A549 (cell line): ENCODE measurements around the gene C2CD3. TPM values are rescaled to one million over a fixed set of nuclear protein-coding genes. Genes with fewer than 3 reads are reported as not detected.

Experiments used
- ATAC-seq, 2 experiments: fragments of 200-7000 bp in 1 of 2; fragments of >200 bp in 1 of 2; cut with Nextera tagmentation in 1 of 2; cut with Tn5 transposase in 1 of 2; 3 replicates each; pipeline versions ENCODE4 v1.8.0 to v1.9.1; 2018 to 2020; ENCODE audit warnings: mild to moderate bottlenecking in 1 of 2, moderate library complexity in 1 of 2
- CTCF ChIA-PET: fragments of 300-600 bp; sonication (Branson Sonifier 250); formaldehyde crosslinking; extraction: SDS; loops from one replicate; lab custom pipeline; 2021; ENCODE audit warnings: antibody characterized with exemption, inconsistent platforms; lab: Yijun Ruan, JAX
- POLR2A ChIA-PET: fragments of 350-600 bp; formaldehyde crosslinking; extraction: SDS; loops from one replicate; lab custom pipeline; 2021; ENCODE audit warnings: antibody characterized with exemption, inconsistent platforms; lab: Yijun Ruan, JAX
- DNase-seq, 2 experiments: peaks; one replicate each; pipeline versions ENCODE4 v3.0.0 to v3.0.0-alpha.2; 2011 to 2016; ENCODE audit warnings: low read depth in 1 of 2, low spot score in 1 of 2
- FAIRE-seq: peaks from 2 replicates; lab custom pipeline; 2011; peaks lifted over from hg19 to GRCh38; lab: Jason Lieb, UNC
- H3K27ac ChIP-seq, 2 experiments: fragments of >200 bp; sonication (Bioruptor Twin); formaldehyde crosslinking; 3 replicates each; pipeline ENCODE4 v1.5.1; 2016 to 2017
- H3K4me1 ChIP-seq: fragments of >200 bp; sonication (Bioruptor Twin); formaldehyde crosslinking; 3 replicates; pipeline ENCODE4 v1.6.1; 2016
- H3K4me2 ChIP-seq: fragments of >200 bp; sonication (Bioruptor Twin); formaldehyde crosslinking; 3 replicates; pipeline ENCODE4 v1.6.1; 2016
- H3K4me3 ChIP-seq: fragments of >200 bp; sonication (Bioruptor Twin); formaldehyde crosslinking; 3 replicates; pipeline ENCODE4 v1.5.1; 2016
- H3K9me3 ChIP-seq: fragments of >200 bp; sonication (Bioruptor Twin); formaldehyde crosslinking; 3 replicates; pipeline ENCODE4 v1.6.1; 2016
- BHLHE40 ChIP-seq: IDR thresholded peaks from 2 replicates; pipeline ENCODE4 v1.6.1; 2012; ENCODE audit warnings: low read depth, low read length, inconsistent platforms
- CEBPB ChIP-seq, 2 experiments: fragments of >200 bp in 1 of 2; sonication (Bioruptor Twin) in 1 of 2; formaldehyde crosslinking in 1 of 2; IDR thresholded peaks; 2 replicates each; pipeline ENCODE4 v1.6.1; 2012 to 2016
- E2F6 ChIP-seq: IDR thresholded peaks from 2 replicates; pipeline ENCODE4 v1.6.1; 2012; ENCODE audit warnings: low read depth, borderline replicate concordance
- EHMT2 ChIP-seq: fragments of 200-600 bp; sonication (generic); IDR thresholded peaks from 2 replicates; pipeline ENCODE4 v1.6.1; 2016; ENCODE audit warnings: antibody characterized with exemption, low read depth, mild to moderate bottlenecking, moderate library complexity
- ESRRA ChIP-seq: fragments of 150-350 bp; IDR thresholded peaks from 2 replicates; pipeline ENCODE4 v1.6.1; 2014; ENCODE audit warnings: mild to moderate bottlenecking, low read length, borderline replicate concordance
- FOSB ChIP-seq: fragments of 250-450 bp; sonication (Bioruptor Pico); IDR thresholded peaks from 2 replicates; pipeline ENCODE4 v1.5.0; 2020; ENCODE audit warnings: mild to moderate bottlenecking, moderate library complexity
- FOSL2 ChIP-seq, 2 experiments: fragments of 450-650 bp in 1 of 2; fragments of >200 bp in 1 of 2; sonication (Bioruptor Twin) in 1 of 2; formaldehyde crosslinking; IDR thresholded peaks; 2 replicates each; pipeline versions ENCODE4 v1.5.0 to v1.6.1; 2016 to 2020; ENCODE audit warnings: mild to moderate bottlenecking in 1 of 2, moderate library complexity in 1 of 2
- GATA3 ChIP-seq: IDR thresholded peaks from 2 replicates; pipeline ENCODE4 v1.6.1; 2012; ENCODE audit warnings: borderline replicate concordance
- HDAC2 ChIP-seq: fragments of 200-600 bp; sonication (generic); IDR thresholded peaks from 2 replicates; pipeline ENCODE4 v1.6.1; 2016
- HOXA7 ChIP-seq: fragments of 250-450 bp; sonication (Bioruptor Pico); IDR thresholded peaks from 2 replicates; pipeline ENCODE4 v1.5.0; 2020; ENCODE audit warnings: mild to moderate bottlenecking, moderate library complexity
- HOXB5 ChIP-seq: fragments of 250-450 bp; sonication (Bioruptor Pico); IDR thresholded peaks from 2 replicates; pipeline ENCODE4 v1.5.0; 2020; ENCODE audit warnings: mild to moderate bottlenecking, moderate library complexity
- JUN ChIP-seq, 2 experiments: fragments of >200 bp; sonication (Bioruptor Twin); formaldehyde crosslinking; IDR thresholded peaks; 2 replicates in 1 of 2; 3 replicates in 1 of 2; pipeline ENCODE4 v1.6.1; 2016 to 2017
- JUNB ChIP-seq: fragments of >200 bp; sonication (Bioruptor Twin); formaldehyde crosslinking; IDR thresholded peaks from 2 replicates; pipeline ENCODE4 v1.6.1; 2016
- MYC ChIP-seq: IDR thresholded peaks from 2 replicates; pipeline ENCODE4 v1.6.1; 2012; ENCODE audit warnings: mild to moderate bottlenecking, inconsistent platforms, low read length, improper control_type of control experiment, borderline replicate concordance
- NR3C1 ChIP-seq: fragments of >200 bp; sonication (Bioruptor Twin); formaldehyde crosslinking; IDR thresholded peaks from 3 replicates; pipeline ENCODE4 v1.6.1; 2017
- RARB ChIP-seq: fragments of 250-450 bp; sonication (Bioruptor Pico); IDR thresholded peaks from 2 replicates; pipeline ENCODE4 v1.8.0; 2021; ENCODE audit warnings: mild to moderate bottlenecking, moderate library complexity
- SMC3 ChIP-seq: fragments of >200 bp; sonication (Bioruptor Twin); formaldehyde crosslinking; IDR thresholded peaks from 3 replicates; pipeline ENCODE4 v1.6.1; 2018; ENCODE audit warnings: inconsistent platforms
- SREBF2 ChIP-seq: fragments of 450-650 bp; IDR thresholded peaks from 2 replicates; pipeline ENCODE4 v1.6.1; 2014; ENCODE audit warnings: mild to moderate bottlenecking, moderate library complexity
- TFCP2L1 ChIP-seq: fragments of 250-450 bp; sonication (Bioruptor Pico); IDR thresholded peaks from 2 replicates; pipeline ENCODE4 v1.5.0; 2021; ENCODE audit warnings: mild to moderate bottlenecking
- TP53 ChIP-seq: fragments of 250-450 bp; sonication (Bioruptor Pico); IDR thresholded peaks from 2 replicates; pipeline ENCODE4 v1.5.0; 2021; ENCODE audit warnings: mild to moderate bottlenecking, moderate library complexity
- USF2 ChIP-seq: fragments of 450-650 bp; IDR thresholded peaks from 2 replicates; pipeline ENCODE4 v1.6.1; 2014; ENCODE audit warnings: antibody characterized with exemption
- ZC3H11A ChIP-seq: fragments of 450-650 bp; IDR thresholded peaks from 2 replicates; pipeline ENCODE4 v1.6.1; 2014; ENCODE audit warnings: antibody characterized with exemption, mild to moderate bottlenecking
- ZNF302 ChIP-seq: fragments of 250-450 bp; sonication (Bioruptor Pico); IDR thresholded peaks from 2 replicates; pipeline ENCODE4 v1.9.0; 2021; ENCODE audit warnings: inconsistent platforms, mild to moderate bottlenecking, moderate library complexity
- WGBS: methylation state at CpG from one replicate; pipeline ENCODE4 v1.1.6; 2017; ENCODE audit errors: missing lambda C conversion rate; 5-methylcytosine and 5-hydroxymethylcytosine counted together
- polyA plus RNA-seq, 4 experiments: library from polyadenylated mRNA; depleted of rRNA in 3 of 4; stranded (reverse); fragments of >200 nt; fragmentation: RNase III in 1 of 4; extraction: RNeasy Plus Mini Kit Qiagen cat#74134 plus additional on column Dnase treatment in 1 of 4; gene quantifications; 2 replicates in 3 of 4; 3 replicates in 1 of 4; pipeline ENCODE4 v1.2.3, GENCODE V29; 2011 to 2017
- TF ChIP-seq, protein P1 (sequence below): fragments of 250-450 bp; sonication (Bioruptor Pico); IDR thresholded peaks from 2 replicates; pipeline ENCODE4 v1.5.0; 2021; ENCODE audit warnings: mild to moderate bottlenecking, moderate library complexity, borderline replicate concordance
- TF ChIP-seq, protein P2 (sequence below): fragments of >200 bp; sonication (Bioruptor Twin); formaldehyde crosslinking; IDR thresholded peaks from 2 replicates; pipeline ENCODE4 v1.6.1; 2016

Gene C2CD3
- polyA plus RNA-seq, 2 of the 4 experiments (the other 2 are of a cell fraction) = 15.2 to 19.8 TPM

DNA sequence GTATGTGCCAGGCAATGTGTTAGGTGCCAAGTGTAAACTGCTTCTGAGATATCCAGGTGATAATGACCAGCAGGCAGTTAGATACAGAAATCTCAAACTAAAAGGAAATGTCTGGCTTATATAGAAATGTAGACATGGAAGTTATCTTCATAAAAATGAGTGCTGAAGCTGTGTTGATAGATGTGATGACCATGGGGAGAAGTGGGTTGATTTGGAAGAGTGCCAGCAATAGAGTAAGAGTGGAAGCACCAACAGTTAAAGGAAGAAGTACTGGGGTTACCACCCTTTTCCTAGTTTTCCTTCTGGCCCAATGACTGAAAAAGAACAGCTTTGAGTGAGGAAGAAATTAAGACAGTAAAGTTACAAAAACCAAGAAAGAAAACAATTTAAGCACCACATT lies 68.5 kb downstream of the C2CD3 start:
- no peaks in the 10 kb centered on the region for H3K4me1 ChIP-seq
- FAIRE-seq (no peak), DNase-seq (no peak), ATAC-seq (no peak)
- H3K9me3 ChIP-seq = no peaks in the 10 kb centered on the region
- no peak overlapping the region for H3K4me2 ChIP-seq
- CTCF ChIA-PET = interaction anchor here (1.3 to 2.0 kb wide), 2 partner anchors 16 to 20 kb away, joined by 3 to 4 read pairs; no protein-coding TSS in a partner anchor
- no peak for TF ChIP-seq FOSB (CRISPR knock-in tag)
- no peak for TF ChIP-seq NR3C1
- no peak for TF ChIP-seq TP53 (CRISPR knock-in tag)
- no peak for TF ChIP-seq FOSL2 (IDR thresholded peaks at IDR 0.05)
- TF ChIP-seq FOSL2 (CRISPR knock-in tag; IDR thresholded peaks at IDR 0.05) = no peak
- TF ChIP-seq JUNB = no peak
- no peak for TF ChIP-seq MYC
- TF ChIP-seq, protein P1, sequence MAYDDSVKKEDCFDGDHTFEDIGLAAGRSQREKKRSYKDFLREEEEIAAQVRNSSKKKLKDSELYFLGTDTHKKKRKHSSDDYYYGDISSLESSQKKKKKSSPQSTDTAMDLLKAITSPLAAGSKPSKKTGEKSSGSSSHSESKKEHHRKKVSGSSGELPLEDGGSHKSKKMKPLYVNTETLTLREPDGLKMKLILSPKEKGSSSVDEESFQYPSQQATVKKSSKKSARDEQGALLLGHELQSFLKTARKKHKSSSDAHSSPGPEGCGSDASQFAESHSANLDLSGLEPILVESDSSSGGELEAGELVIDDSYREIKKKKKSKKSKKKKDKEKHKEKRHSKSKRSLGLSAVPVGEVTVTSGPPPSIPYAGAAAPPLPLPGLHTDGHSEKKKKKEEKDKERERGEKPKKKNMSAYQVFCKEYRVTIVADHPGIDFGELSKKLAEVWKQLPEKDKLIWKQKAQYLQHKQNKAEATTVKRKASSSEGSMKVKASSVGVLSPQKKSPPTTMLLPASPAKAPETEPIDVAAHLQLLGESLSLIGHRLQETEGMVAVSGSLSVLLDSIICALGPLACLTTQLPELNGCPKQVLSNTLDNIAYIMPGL = no peak
- H3K27ac ChIP-seq = no peak overlapping the region
- no peak overlapping the region for H3K4me3 ChIP-seq
- POLR2A ChIA-PET = no interaction called here

GRCh38 chr11:74100735-74101134 lies 70.1 kb downstream of the C2CD3 start:
- ATAC-seq (no peak), FAIRE-seq (no peak), DNase-seq (no peak)
- no peaks in the 10 kb centered on the region for H3K9me3 ChIP-seq
- ChIA-PET POLR2A (no interaction called here), CTCF (interaction anchor here (1.3 kb wide), 1 partner anchor 22 kb away, joined by 3 read pairs; no protein-coding TSS in a partner anchor)
- H3K4me3 ChIP-seq = no peak overlapping the region
- no peaks in the 10 kb centered on the region for H3K4me1 ChIP-seq
- no peak overlapping the region for H3K27ac ChIP-seq
- 80% methylated on average over 1 of the region's 1 CpG for WGBS
- no peak overlapping the region for H3K4me2 ChIP-seq
- TF ChIP-seq E2F6 = no peak
- TF ChIP-seq ZC3H11A = no peak
- TF ChIP-seq CEBPB (IDR thresholded peaks at IDR 0.05) = no peak
- no peak for TF ChIP-seq HOXB5
- no peak for TF ChIP-seq SMC3
- TF ChIP-seq TFCP2L1 (CRISPR knock-in tag) = no peak
- TF ChIP-seq TP53 (CRISPR knock-in tag) = no peak
- no peak for TF ChIP-seq JUN (IDR thresholded peaks at IDR 0.05)
- no peak for TF ChIP-seq HOXA7 (CRISPR knock-in tag)
- TF ChIP-seq EHMT2 = no peak
- TF ChIP-seq SREBF2 = no peak
- TF ChIP-seq USF2 = no peak
- TF ChIP-seq ZNF302 (CRISPR knock-in tag) = no peak
- TF ChIP-seq GATA3 = no peak
- no peak for TF ChIP-seq ESRRA
- TF ChIP-seq RARB (CRISPR knock-in tag) = no peak
- TF ChIP-seq, protein P2, sequence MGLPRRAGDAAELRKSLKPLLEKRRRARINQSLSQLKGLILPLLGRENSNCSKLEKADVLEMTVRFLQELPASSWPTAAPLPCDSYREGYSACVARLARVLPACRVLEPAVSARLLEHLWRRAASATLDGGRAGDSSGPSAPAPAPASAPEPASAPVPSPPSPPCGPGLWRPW = no peak
- no peak for TF ChIP-seq BHLHE40
- no peak for TF ChIP-seq HDAC2
